ENCODE measurements around the gene HDAC7.

DNA sequence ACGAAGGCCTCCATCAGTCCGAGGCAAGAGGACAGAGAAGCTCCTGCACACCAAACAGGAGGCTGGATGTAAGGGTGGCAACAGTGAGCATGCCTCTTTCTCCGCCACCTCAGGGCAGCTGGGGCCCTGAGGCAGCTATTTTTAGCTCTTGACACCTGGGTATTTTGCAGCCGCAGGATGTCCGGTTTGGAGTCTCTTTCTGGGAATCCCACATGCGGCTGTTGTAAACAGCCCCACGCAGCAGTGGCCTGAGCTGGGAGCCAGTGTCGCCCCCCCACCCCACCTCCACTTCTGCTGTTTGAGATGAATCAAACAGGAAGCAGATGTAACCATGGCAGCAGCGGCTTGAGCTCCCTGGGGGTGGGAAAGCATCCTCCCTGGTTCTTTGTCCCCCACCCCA is 11.7 kb downstream of the HDAC7 start:
- TF ChIP-seq, protein P1, sequence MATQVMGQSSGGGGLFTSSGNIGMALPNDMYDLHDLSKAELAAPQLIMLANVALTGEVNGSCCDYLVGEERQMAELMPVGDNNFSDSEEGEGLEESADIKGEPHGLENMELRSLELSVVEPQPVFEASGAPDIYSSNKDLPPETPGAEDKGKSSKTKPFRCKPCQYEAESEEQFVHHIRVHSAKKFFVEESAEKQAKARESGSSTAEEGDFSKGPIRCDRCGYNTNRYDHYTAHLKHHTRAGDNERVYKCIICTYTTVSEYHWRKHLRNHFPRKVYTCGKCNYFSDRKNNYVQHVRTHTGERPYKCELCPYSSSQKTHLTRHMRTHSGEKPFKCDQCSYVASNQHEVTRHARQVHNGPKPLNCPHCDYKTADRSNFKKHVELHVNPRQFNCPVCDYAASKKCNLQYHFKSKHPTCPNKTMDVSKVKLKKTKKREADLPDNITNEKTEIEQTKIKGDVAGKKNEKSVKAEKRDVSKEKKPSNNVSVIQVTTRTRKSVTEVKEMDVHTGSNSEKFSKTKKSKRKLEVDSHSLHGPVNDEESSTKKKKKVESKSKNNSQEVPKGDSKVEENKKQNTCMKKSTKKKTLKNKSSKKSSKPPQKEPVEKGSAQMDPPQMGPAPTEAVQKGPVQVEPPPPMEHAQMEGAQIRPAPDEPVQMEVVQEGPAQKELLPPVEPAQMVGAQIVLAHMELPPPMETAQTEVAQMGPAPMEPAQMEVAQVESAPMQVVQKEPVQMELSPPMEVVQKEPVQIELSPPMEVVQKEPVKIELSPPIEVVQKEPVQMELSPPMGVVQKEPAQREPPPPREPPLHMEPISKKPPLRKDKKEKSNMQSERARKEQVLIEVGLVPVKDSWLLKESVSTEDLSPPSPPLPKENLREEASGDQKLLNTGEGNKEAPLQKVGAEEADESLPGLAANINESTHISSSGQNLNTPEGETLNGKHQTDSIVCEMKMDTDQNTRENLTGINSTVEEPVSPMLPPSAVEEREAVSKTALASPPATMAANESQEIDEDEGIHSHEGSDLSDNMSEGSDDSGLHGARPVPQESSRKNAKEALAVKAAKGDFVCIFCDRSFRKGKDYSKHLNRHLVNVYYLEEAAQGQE (IDR thresholded peaks at IDR 0.05; ENCODE audit: low read depth) = no peak
- TF ChIP-seq CEBPB (IDR thresholded peaks at IDR 0.05) = no peak
